A673 (cell line): ENCODE results near the gene LINGO1. TPM values are rescaled to one million over a fixed set of nuclear protein-coding genes. Genes with fewer than 3 reads are reported as not detected.

Source experiments
- BruUV-seq: library from RNA; stranded (reverse); fragments of 400-500 nt; replicated peaks from 2 replicates; lab custom pipeline; 2021; lab: Mats Ljungman, UMichigan
- CTCF ChIA-PET: fragments of 300-600 bp; sonication (Branson Sonifier 250); formaldehyde crosslinking; loops from one replicate; lab custom pipeline; 2022; ENCODE audit warnings: antibody characterized with exemption; lab: Charles Lee
- POLR2A ChIA-PET: fragments of 300-600 bp; sonication (Branson Sonifier 250); formaldehyde crosslinking; loops from one replicate; lab custom pipeline; 2022; ENCODE audit warnings: antibody characterized with exemption; ENCODE audit not compliant: low non-redundant PET; lab: Charles Lee
- DNase-seq: peaks from one replicate; pipeline ENCODE4 v3.0.0-alpha.2; 2015; ENCODE audit warnings: low spot score
- H3K27ac ChIP-seq: fragments of 200-600 bp; sonication (generic); 2 replicates; pipeline ENCODE4 v1.5.1; 2016; ENCODE audit warnings: mixed run types, low read depth, mild to moderate bottlenecking, mixed read lengths, antibody characterized with exemption, low read length; ENCODE audit not compliant: poor library complexity, severe bottlenecking
- H3K27me3 ChIP-seq: fragments of 200-600 bp; sonication (generic); replicated peaks from 2 replicates; pipeline ENCODE4 v1.6.1; 2017; ENCODE audit warnings: mixed run types, low read depth, mild to moderate bottlenecking, mixed read lengths, antibody characterized with exemption, low read length; ENCODE audit not compliant: insufficient read depth, poor library complexity
- H3K36me3 ChIP-seq: fragments of 200-600 bp; sonication (generic); 2 replicates; pipeline ENCODE4 v1.6.1; 2016; ENCODE audit warnings: mixed run types, mild to moderate bottlenecking, mixed read lengths, antibody characterized with exemption, low read length; ENCODE audit not compliant: insufficient read depth, poor library complexity, severe bottlenecking
- H3K4me1 ChIP-seq: fragments of 200-600 bp; sonication (generic); 2 replicates; pipeline ENCODE4 v1.6.1; 2017; ENCODE audit warnings: mixed run types, mild to moderate bottlenecking, mixed read lengths, antibody characterized with exemption, low read length; ENCODE audit not compliant: insufficient read depth, poor library complexity, severe bottlenecking
- H3K4me3 ChIP-seq: fragments of 200-600 bp; sonication (generic); 2 replicates; pipeline ENCODE4 v1.5.1; 2016; ENCODE audit warnings: low read depth, mixed run types, mild to moderate bottlenecking, mixed read lengths, low read length; ENCODE audit not compliant: poor library complexity, severe bottlenecking
- H3K9me3 ChIP-seq: fragments of 200-600 bp; sonication (generic); 2 replicates; pipeline ENCODE4 v1.6.1; 2016; ENCODE audit warnings: mixed run types, low read depth, mild to moderate bottlenecking, mixed read lengths, antibody characterized with exemption, low read length; ENCODE audit not compliant: poor library complexity, severe bottlenecking
- EZH2 ChIP-seq: fragments of 200-600 bp; sonication (generic); IDR thresholded peaks from 2 replicates; pipeline ENCODE4 v1.6.1; 2017; ENCODE audit warnings: borderline replicate concordance, low read depth, mild to moderate bottlenecking, mixed read lengths, antibody characterized with exemption, low read length; ENCODE audit not compliant: poor library complexity, severe bottlenecking
- intact Hi-C: fragments of 100-400 bp; cut with micrococcal nuclease; formaldehyde crosslinking; loops from one replicate; pipeline ENCODE4 v1.10.0; 2022; ENCODE audit not compliant: unreplicated experiment
- total RNA-seq: library from RNA; stranded (reverse); gene quantifications from 2 replicates; pipeline ENCODE4 v1.2.3, GENCODE V29; 2021
- TF ChIP-seq, protein P1 (sequence below): fragments of 300-800, 200-600 bp; sonication (generic); conservative IDR thresholded peaks from 2 replicates; pipeline ENCODE4 v1.5.1; 2017; ENCODE audit warnings: low read depth, mild to moderate bottlenecking, antibody characterized with exemption, low read length, moderate library complexity, mixed read lengths

Gene LINGO1
- total RNA-seq, 1 experiment from 2014 or later = 93.7 TPM

DNA sequence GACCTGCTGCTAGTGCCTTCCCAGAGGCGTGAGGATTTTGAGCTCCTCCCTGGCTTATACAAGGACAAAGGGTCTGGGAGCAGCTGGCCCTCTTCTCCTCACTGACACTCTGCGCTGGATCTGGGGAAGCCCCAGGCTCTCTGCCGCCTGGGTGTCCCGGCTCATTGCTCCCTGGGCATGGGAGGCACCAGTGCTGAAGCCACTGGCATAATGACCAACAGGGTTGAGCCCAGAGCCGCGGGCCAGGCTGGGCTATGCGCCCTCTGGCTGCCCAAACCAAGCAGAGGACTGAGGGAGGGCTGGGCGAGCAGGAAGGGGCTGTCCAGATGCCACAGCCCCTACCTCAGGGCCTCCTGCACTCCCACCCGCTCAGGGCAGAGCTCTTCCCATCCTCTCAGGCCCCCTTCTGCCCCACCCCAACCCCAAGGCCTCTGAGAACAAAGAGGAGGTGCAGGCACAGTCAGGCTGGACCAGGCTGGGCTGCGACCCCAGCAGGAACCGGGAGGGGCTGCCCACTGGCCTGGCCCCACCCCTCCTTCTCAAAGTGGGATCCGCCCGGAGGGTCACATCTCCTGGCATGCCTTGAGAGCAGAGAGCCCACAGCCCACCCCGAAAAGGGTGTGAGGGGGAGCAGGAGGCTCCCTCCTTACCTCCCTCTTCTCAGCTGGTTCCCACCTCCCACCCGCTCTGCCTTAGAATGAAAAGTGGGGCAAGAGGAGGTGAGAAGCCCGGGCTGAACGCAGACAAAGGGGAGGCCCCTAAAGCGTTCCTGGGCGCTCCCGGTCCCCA lies 1.6 kb downstream of the LINGO1 start:
- ChIA-PET CTCF (interaction anchor here (1.8 kb wide), 1 partner anchor 190 kb away, joined by 8 read pairs; no protein-coding TSS in a partner anchor), POLR2A (no interaction called here)
- Histone ChIP-seq H3K27ac (peak overlapping the region; percentile 79), H3K4me3 (peak overlapping the region; percentile 68), H3K4me1 (peaks cover 49% of the 10 kb centered on the region), H3K9me3 (no peaks in the 10 kb centered on the region), H3K36me3 (no peaks in the 10 kb centered on the region), H3K27me3 (no peaks in the 10 kb centered on the region)
- intact Hi-C loops = loop anchor here (5.0 kb wide), 1 partner anchor 514 kb away; no protein-coding TSS in a partner anchor
- BruUV-seq = no TSS peak
- DNase-seq = no peak
- TF ChIP-seq, protein P1, sequence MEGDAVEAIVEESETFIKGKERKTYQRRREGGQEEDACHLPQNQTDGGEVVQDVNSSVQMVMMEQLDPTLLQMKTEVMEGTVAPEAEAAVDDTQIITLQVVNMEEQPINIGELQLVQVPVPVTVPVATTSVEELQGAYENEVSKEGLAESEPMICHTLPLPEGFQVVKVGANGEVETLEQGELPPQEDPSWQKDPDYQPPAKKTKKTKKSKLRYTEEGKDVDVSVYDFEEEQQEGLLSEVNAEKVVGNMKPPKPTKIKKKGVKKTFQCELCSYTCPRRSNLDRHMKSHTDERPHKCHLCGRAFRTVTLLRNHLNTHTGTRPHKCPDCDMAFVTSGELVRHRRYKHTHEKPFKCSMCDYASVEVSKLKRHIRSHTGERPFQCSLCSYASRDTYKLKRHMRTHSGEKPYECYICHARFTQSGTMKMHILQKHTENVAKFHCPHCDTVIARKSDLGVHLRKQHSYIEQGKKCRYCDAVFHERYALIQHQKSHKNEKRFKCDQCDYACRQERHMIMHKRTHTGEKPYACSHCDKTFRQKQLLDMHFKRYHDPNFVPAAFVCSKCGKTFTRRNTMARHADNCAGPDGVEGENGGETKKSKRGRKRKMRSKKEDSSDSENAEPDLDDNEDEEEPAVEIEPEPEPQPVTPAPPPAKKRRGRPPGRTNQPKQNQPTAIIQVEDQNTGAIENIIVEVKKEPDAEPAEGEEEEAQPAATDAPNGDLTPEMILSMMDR = no peak
- no peak for TF ChIP-seq EZH2

DNA sequence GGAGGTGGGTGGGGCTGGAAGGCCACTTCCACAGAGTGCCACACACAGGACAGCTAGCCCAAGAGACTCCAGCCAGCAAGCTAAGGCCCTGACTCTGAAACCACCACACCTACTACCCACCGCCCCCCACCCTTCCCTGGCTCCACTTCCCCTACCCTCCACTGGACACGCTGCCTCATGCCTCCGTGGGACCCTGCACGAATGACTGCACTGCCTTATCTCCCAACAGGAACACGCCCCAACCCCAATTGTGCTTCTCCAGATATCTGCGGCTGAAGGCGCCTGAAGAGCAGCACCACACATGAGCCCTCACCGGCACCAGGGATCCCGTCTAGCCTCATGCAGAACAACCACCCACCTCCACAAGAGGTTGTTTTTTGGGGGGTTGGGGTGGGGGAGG lies 2.7 kb downstream of the LINGO1 start:
- Histone ChIP-seq H3K9me3 (no peaks in the 10 kb centered on the region), H3K4me3 (peak overlapping the region; percentile 68), H3K4me1 (peaks cover 59% of the 10 kb centered on the region), H3K27me3 (no peaks in the 10 kb centered on the region), H3K27ac (peak overlapping the region; percentile 79), H3K36me3 (no peaks in the 10 kb centered on the region)
- DNase-seq = no peak
- no TSS peak for BruUV-seq
- ChIA-PET POLR2A (no interaction called here), CTCF (interaction anchor here (0.5 kb wide), 1 partner anchor 605 kb away, joined by 8 read pairs; no protein-coding TSS in a partner anchor)
- intact Hi-C loops = loop anchor here (5.0 kb wide), 1 partner anchor 513 kb away; no protein-coding TSS in a partner anchor
- TF ChIP-seq, protein P1 = no peak
- TF ChIP-seq EZH2 = no peak

DNA sequence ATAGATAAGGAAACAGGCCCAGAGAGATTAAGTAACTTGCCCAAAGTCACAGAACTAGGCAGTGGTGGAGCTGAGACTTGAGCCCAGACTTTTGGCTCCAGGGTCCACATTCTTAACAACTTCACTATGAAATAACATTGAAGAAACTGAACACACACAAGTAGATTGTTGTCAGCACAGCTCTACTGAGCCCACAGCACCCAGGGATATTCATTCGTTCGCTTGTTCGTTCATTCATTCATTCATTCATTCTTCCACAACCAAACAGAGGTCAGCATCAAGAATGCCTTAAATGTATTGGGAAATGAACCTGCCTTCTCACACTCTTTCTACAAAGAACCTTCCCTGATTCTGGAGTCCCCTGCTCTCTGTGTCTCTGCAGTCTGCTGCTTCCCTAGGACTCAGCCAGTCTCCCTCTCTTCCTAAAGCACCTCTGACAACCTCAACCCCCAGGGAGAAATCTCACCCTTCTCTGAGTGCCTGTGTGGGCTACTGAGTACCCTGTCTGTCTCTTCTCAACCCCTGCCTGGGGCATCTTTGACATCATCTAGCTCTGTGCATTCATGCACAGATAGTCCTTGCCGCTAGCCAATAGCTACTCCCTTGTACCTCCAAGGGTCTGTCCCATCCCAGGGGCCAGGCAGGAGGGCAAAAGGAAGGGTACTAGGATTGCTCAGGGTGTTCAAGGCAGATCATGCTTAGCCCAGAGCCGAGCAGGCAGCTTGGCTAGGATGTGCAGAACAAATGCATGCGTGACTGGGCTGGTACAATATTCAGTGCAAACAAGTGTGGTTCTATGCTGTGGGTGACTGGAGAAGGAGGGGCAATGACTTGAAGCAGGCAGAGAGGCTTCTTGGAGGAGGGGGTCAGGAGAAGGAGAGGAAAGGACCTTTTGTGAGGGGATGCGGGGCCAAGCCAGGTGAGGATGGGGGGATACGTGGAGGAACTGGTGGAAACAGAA lies 3.4 kb downstream of the LINGO1 start:
- intact Hi-C loops = loop anchor here (5.0 kb wide), 1 partner anchor 512 kb away; no protein-coding TSS in a partner anchor

More for the DNA sequence above, 3.4 kb downstream of the LINGO1 start:
- CTCF ChIA-PET = no interaction called here
- TF ChIP-seq, protein P1 = no peak
- no peak for TF ChIP-seq EZH2
- POLR2A ChIA-PET = no interaction called here
- BruUV-seq = no TSS peak
- peak overlapping the region; percentile 79 for H3K27ac ChIP-seq
- no peak overlapping the region for H3K4me3 ChIP-seq
- no peaks in the 10 kb centered on the region for H3K36me3 ChIP-seq
- H3K27me3 ChIP-seq = no peaks in the 10 kb centered on the region
- H3K4me1 ChIP-seq = peaks cover 61% of the 10 kb centered on the region
- no peak for DNase-seq
- no peaks in the 10 kb centered on the region for H3K9me3 ChIP-seq
